HepG2 (cell line): Measurements from ENCODE around the gene SPAG5. TPM values are rescaled to one million over a fixed set of nuclear protein-coding genes. Genes with fewer than 3 reads are reported as not detected.
A peak's percentile ranks its signal among the peaks of the same experiment; 100 is the strongest.

Experiments used
- HINFP ChIP-seq: sonication (generic); formaldehyde crosslinking; IDR thresholded peaks from 2 replicates; pipeline ENCODE4 v1.4.0; 2020; ENCODE audit warnings: low read depth, mild to moderate bottlenecking, missing genetic modification reagents
- IKZF4 ChIP-seq: sonication (generic); formaldehyde crosslinking; IDR thresholded peaks from 2 replicates; pipeline ENCODE4 v1.5.1; 2020; ENCODE audit warnings: borderline replicate concordance, mild to moderate bottlenecking, low read depth, missing genetic modification reagents; ENCODE audit errors: not compliant biosample characterization
- KLF16 ChIP-seq, 2 experiments: sonication (generic) in 1 of 2; formaldehyde crosslinking in 1 of 2; IDR thresholded peaks; 2 replicates each; pipeline versions ENCODE4 v1.6.1 to v1.8.0; 2016 to 2023; ENCODE audit warnings: missing genetic modification reagents in 2 of 2, missing compliant biosample characterization in 1 of 2
- MBD4 ChIP-seq: IDR thresholded peaks from 2 replicates; pipeline ENCODE4 v1.6.1; 2012; ENCODE audit warnings: low read length, inconsistent platforms, borderline replicate concordance
- PRDM15 ChIP-seq: sonication (generic); formaldehyde crosslinking; IDR thresholded peaks from 2 replicates; pipeline ENCODE4 v1.4.0; 2020; ENCODE audit warnings: missing genetic modification reagents
- REL ChIP-seq: sonication (generic); formaldehyde crosslinking; conservative IDR thresholded peaks from 2 replicates; pipeline ENCODE4 v1.8.0; 2022; ENCODE audit warnings: mild to moderate bottlenecking, missing genetic modification reagents, moderate library complexity
- ZBTB40 ChIP-seq, 2 experiments: fragments of 450-650 bp in 1 of 2; sonication (generic) in 1 of 2; formaldehyde crosslinking in 1 of 2; IDR thresholded peaks; 2 replicates each; pipeline versions ENCODE4 v1.6.1 to v1.8.0; 2016 to 2022; ENCODE audit warnings: antibody characterized with exemption in 1 of 2, mild to moderate bottlenecking in 1 of 2, missing genetic modification reagents in 1 of 2
- ZFP37 ChIP-seq: sonication (generic); formaldehyde crosslinking; IDR thresholded peaks from 2 replicates; pipeline ENCODE4 v1.4.0; 2020; ENCODE audit warnings: missing genetic modification reagents, borderline replicate concordance
- ZNF580 ChIP-seq: IDR thresholded peaks from 2 replicates; pipeline ENCODE4 v1.6.1; 2016; ENCODE audit warnings: low read depth, borderline replicate concordance
- ZNF720 ChIP-seq: sonication (generic); formaldehyde crosslinking; IDR thresholded peaks from 2 replicates; pipeline ENCODE4 v1.4.0; 2020; ENCODE audit warnings: missing genetic modification reagents
- polyA plus RNA-seq, 8 experiments: library from polyadenylated mRNA; depleted of rRNA in 3 of 8; stranded (reverse) in 7 of 8; unstranded in 1 of 8; fragments of >200 nt; fragmentation: Illumina TruSeq in 4 of 8; extraction: Trizol in 4 of 8; gene quantifications; 2 replicates each; pipeline versions ENCODE4 v1.2.1 to v1.2.3, GENCODE V29; 2011 to 2016; ENCODE audit warnings: low read depth in 4 of 8, missing spikeins in 1 of 8, mixed read lengths in 1 of 8; ENCODE audit not compliant: insufficient read depth in 1 of 8
- total RNA-seq, 5 experiments: library from RNA; depleted of rRNA; stranded (reverse); fragments of >200 nt; fragmentation: Illumina TruSeq; extraction: Trizol; gene quantifications; 2 replicates each; pipeline ENCODE4 v1.2.3, GENCODE V29; 2016; ENCODE audit warnings: low read depth in 1 of 5

Gene SPAG5
- total and polyA plus RNA-seq, 2 of the 13 experiments (the other 11 are each of a cell fraction or from before 2014, with no cell fraction given): 41.4 to 98.0 TPM

GRCh38 chr17:28644787-28645575, 46.2 kb upstream of the SPAG5 start, which contains the start of gene BLTP2 (continued):
- peak; percentile 94 for TF ChIP-seq HINFP (CRISPR knock-in tag)
- 0 out of 2 replicates have a peak, but pooled peaks have one; percentile 23 for TF ChIP-seq PRDM15 (CRISPR knock-in tag)
- TF ChIP-seq ZBTB40 (IDR thresholded peaks at IDR 0.05): no peak
- peak; percentile 73; the same call in 1 of the 2 replicates for TF ChIP-seq ZBTB40 (CRISPR knock-in tag; IDR thresholded peaks at IDR 0.05)
- TF ChIP-seq ZFP37 (CRISPR knock-in tag): no peak
- peak; percentile 44; the same call in 1 of the 2 replicates for TF ChIP-seq ZNF580 (CRISPR knock-in tag)
- peak; percentile 86 for TF ChIP-seq IKZF4 (CRISPR knock-in tag)
- TF ChIP-seq REL (CRISPR knock-in tag): 0 out of 2 replicates have a peak, but pooled peaks have one; percentile 72
- no peak for TF ChIP-seq ZNF720 (CRISPR knock-in tag)
- TF ChIP-seq MBD4: no peak
- peak in 1 of 2 experiments; percentile 34; a peak in 1 of 4 replicates for TF ChIP-seq KLF16 (CRISPR knock-in tag; IDR thresholded peaks at IDR 0.05)
